ENCODE measurements around the gene GTSE1.

The GTSE1 gene

GRCh38 chr22:46354176-46354992 lies 57.7 kb downstream of the GTSE1 start:
- no peak for TF ChIP-seq CTCF (IDR thresholded peaks at IDR 0.05; ENCODE audit: control insufficient read depth, insufficient read depth, low read depth, low read length, missing control alignments)
- no peak for DNase-seq (ENCODE audit: low read depth)

GRCh38 chr22:46354993-46355305 lies 58.3 kb downstream of the GTSE1 start:
- no peak for TF ChIP-seq CTCF (IDR thresholded peaks at IDR 0.05; ENCODE audit: control insufficient read depth, insufficient read depth, low read depth, low read length, missing control alignments)
- no peak overlapping the region for H3K4me3 ChIP-seq (ENCODE audit: control insufficient read depth, low read depth, low read length)
- DNase-seq (ENCODE audit: low read depth): no peak

More at GRCh38 chr22:46354176-46354992, 57.7 kb downstream of the GTSE1 start:
- no peak overlapping the region for H3K4me3 ChIP-seq (ENCODE audit: control insufficient read depth, low read depth, low read length)

- TF ChIP-seq CTCF (IDR thresholded peaks at IDR 0.05; ENCODE audit: control insufficient read depth, insufficient read depth, low read depth, low read length, missing control alignments): peak; percentile 88
- DNase-seq (ENCODE audit: low read depth): no peak
- H3K4me3 ChIP-seq (ENCODE audit: control insufficient read depth, low read depth, low read length): no peak overlapping the region
These were observed 58.8 kb downstream of the GTSE1 start for GRCh38 chr22:46355369-46355995.

- no peak overlapping the region for H3K4me3 ChIP-seq (ENCODE audit: control insufficient read depth, low read depth, low read length)
- DNase-seq (ENCODE audit: low read depth): no peak
- TF ChIP-seq CTCF (IDR thresholded peaks at IDR 0.05; ENCODE audit: control insufficient read depth, insufficient read depth, low read depth, low read length, missing control alignments): no peak
These were observed 59.4 kb downstream of the GTSE1 start for GRCh38 chr22:46355996-46356471.

GRCh38 chr22:46356496-46357480 lies 60.1 kb downstream of the GTSE1 start:
- DNase-seq (ENCODE audit: low read depth): no peak
- TF ChIP-seq CTCF (IDR thresholded peaks at IDR 0.05; ENCODE audit: control insufficient read depth, insufficient read depth, low read depth, low read length, missing control alignments): no peak
- H3K4me3 ChIP-seq (ENCODE audit: control insufficient read depth, low read depth, low read length): no peak overlapping the region

Measured in AG09309 (cell line).